ENCODE results near the gene AREG. TPM values are rescaled to one million over a fixed set of nuclear protein-coding genes. Genes with fewer than 3 reads are reported as not detected.

Gene AREG, protein sequence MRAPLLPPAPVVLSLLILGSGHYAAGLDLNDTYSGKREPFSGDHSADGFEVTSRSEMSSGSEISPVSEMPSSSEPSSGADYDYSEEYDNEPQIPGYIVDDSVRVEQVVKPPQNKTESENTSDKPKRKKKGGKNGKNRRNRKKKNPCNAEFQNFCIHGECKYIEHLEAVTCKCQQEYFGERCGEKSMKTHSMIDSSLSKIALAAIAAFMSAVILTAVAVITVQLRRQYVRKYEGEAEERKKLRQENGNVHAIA
- 10.0 and 19.0 TPM in 2 replicates for total RNA-seq

DNA sequence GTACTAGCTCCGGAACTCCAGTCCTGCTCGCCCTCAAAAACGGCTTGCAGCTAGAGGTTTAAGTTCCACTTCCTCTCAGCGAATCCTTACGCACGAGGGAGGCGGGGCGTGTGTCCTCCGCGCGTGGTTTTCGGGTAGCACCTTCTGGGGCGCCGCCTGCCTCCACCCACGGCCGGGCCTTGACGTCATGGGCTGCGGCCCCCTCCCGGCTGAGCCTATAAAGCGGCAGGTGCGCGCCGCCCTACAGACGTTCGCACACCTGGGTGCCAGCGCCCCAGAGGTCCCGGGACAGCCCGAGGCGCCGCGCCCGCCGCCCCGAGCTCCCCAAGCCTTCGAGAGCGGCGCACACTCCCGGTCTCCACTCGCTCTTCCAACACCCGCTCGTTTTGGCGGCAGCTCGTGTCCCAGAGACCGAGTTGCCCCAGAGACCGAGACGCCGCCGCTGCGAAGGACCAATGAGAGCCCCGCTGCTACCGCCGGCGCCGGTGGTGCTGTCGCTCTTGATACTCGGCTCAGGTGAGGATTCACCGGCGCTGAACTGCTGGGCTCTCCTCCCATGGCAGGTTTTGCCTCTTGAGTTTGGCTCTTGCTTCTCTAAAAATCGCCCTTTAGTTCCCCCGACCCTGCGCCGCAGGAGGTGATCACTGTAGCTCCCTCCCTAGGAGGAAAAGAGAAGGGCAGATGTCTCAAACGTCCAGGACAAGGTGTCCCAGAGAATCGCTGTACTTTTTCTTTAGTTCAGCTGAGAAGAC is at the start of gene AREG:
Gene AREG (plus strand): TSS at position 246 of the 752 bp plus-strand sequence. CDS start 210 bp downstream, at position 456.

Other genes starting within 250 kb of the AREG start
- gene EPGN, start 136.7 kb upstream of the AREG start, total RNA-seq: not detected in 2 replicates
- gene EREG, start 80.0 kb upstream of the AREG start, total RNA-seq: 5.1 and 5.9 TPM in 2 replicates

Data from bronchus fibroblast of lung (primary cell).